ENCODE data around the gene ASB6.
"Not testable (repeated sequence)": the region's sequence is repeated elsewhere in the genome, so short reads cannot be mapped to it uniquely, and the experiment has no call there.

ASB6 gene

DNA sequence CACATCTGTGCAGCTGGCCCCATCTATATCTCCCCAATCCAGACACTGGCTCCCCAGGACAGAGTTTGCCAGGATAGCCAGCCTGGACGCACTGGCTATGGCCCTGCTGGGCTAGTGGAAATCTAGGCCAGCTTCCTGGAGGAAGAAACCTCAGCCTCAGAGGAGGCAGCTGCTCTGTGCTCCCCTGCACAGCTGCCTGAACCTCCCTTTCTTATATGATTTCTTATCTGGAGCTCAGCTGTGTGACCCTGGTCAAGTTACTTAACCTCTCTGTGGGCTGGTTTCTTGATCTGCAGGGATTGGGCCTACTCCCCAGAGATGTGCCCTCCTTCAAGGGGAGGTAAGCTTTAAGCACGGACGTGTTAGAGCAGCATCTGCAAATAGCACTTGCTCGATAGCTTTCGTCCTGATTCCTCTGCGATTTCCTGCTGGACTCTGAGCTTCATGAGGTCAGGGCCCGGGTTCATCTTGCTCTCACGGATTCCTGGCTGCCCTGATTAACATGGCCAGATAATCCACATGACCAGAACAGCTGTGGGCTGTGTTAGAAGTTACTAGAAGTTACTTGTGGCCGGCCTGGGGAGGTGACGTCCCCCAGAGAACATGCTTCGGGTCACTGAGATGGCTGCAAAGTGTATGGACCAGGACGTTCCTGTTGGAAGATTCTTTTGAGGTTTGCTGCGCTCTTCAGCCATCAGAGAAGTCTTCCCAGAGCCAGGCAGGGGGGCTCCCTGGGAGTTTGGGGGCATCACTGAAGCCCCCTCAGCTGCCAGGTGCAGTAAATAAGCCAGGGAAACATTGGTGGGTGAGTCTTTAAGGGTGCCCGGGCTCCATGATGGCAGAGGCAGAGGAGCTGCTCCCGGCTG lies 35.6 kb downstream of the ASB6 start:
- no peak for DNase-seq (ENCODE audit: low read depth)

DNA sequence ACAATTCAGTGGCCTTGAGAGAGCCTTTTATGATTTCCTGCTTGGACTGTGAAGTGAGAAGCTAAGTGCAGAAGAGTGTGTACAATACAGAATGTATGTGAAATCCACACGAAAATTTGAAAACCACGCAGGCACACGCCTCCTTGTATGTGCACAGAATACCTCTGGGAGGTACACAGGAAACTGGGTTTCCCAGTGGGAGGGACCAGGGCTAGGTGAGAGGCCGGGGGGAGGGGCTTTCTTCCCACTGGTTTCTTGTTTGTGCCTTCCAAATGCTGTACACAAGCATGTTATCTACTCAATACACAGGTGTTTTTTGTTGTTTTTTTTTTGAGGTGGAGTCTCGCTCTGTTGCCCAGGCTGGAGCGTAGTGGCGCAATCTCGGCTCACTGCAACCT lies 37.2 kb downstream of the ASB6 start:
- DNase-seq (ENCODE audit: low read depth) = no peak

DNA sequence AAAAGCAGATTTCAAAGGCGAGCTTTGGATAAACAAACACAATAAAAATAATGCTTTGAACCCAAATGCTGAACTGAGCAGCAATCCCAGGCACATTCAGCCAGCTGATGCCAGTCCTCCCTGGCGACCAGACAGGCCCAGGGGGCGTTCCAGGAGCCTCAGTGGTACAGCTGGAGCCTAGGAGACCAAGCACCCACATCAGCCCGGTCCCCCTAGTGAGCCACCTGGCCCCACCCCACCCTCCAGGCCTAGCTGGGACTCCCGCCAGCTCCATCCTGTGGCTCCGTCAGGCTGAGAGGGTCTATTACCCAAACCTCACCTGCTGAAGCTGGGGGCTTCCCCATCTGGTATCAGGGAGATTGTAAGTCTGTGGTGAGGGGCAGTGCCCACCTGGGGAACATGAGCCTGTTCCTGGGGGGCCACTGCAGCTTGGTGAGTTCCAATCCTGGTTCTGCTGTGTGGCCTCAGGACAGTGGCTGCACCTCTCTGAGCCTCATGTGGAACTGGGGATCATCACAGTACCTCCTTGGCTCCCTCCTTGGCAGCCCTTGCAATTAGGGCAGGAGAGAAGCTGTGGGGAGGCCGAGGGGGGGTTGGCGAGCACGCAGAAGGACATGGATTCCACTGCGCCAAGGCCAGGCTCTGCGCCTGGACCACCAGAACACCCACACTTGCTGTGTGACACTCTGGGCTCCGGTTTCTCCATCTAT lies 37.7 kb downstream of the ASB6 start:
- no peak for DNase-seq (ENCODE audit: low read depth)

DNA sequence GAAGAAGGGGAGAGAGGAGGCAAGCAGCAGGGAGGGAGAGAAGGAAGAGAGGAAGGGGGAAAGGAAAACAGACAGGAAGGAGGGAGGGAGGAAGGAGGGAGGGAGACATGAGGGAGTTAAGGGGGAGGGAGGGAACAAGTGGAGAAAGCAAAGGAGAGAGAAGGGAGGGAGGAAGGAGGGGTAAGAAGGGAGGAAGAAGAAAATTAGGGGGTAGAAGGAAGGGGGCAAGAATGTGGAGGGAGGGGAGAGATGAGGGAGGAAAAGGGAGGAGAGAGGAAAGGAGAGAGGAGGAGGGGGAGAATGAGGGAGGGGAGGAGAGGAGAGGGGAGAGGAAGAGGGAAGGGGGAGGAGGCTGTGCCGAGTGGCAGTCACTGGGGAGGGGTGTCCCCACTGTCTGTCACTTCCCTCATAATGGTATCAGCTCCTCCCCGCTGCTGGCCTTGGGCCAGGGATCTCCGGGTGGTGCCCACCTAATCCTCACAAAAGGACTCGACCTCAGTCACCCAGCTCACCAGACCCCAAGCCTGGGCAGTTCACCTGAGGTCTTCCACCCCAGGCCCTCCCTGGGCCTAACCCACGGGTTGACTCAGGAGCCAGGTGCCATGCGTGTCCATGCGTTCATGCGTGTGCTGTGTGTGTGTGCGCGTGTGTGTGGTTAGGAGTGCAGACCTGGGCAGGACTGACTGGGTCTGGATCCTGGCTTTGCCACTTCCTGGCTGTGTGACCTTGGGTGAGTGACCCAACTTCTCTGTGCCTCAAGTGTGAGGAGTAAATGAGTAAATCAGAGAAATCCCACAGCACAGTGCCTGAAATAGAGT lies 39.1 kb downstream of the ASB6 start:
- DNase-seq (ENCODE audit: low read depth) = no peak

DNA sequence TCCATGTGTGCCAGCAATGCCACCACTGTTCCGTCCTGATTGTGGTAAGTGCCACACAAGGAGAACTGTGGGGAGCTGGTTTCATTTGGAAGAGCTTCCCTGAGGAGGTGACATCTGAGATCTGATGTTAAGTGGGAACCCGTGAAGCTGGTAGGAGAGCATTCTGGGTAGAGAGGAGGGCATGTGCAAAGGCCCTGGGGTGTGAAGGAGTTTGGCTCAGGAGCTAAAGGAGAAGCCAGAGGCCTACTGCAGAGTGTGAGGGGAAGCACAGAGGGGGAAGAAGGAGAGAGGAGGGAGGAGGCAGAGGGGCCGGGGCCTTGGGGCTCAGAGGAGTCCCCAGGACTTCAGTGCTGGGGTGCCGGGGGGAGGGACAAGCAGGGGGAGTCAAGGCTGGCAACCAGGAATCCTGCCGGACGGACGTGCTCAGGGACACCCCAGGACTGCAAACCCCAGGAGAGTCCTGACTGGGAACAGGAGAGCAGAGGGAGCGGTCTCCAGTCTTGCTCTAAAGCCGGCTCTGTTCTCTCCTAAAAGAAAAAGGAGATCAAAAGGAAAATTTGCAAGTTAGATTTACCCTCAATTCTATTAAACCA lies 40.8 kb downstream of the ASB6 start:
- DNase-seq (ENCODE audit: low read depth) = no peak

DNA sequence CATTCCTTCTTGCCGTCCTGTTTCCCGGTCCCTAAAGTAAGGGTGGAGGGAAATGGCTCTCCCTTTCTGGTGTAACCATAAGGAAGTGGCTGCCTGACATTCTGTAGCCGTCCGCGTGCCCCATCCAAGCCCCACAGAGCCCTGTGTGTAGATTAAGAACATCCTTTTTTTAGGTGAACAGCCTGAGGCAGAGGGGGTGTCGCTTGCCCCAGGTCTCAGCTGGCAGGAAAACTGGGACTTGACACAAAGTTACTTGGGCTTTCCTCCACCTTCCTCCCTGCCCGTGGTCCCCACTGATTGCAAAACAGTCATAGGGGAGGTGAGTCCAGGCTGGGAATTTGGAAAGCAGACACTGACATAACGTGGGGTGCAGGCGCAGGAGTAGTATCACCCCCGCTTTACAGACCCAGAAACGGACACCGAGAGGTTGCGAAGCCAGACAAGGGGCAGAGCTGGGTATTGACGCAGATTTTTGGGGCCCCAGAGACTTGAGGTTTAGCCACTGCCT lies 43.8 kb downstream of the ASB6 start:
- no peak for DNase-seq (ENCODE audit: low read depth)

DNA sequence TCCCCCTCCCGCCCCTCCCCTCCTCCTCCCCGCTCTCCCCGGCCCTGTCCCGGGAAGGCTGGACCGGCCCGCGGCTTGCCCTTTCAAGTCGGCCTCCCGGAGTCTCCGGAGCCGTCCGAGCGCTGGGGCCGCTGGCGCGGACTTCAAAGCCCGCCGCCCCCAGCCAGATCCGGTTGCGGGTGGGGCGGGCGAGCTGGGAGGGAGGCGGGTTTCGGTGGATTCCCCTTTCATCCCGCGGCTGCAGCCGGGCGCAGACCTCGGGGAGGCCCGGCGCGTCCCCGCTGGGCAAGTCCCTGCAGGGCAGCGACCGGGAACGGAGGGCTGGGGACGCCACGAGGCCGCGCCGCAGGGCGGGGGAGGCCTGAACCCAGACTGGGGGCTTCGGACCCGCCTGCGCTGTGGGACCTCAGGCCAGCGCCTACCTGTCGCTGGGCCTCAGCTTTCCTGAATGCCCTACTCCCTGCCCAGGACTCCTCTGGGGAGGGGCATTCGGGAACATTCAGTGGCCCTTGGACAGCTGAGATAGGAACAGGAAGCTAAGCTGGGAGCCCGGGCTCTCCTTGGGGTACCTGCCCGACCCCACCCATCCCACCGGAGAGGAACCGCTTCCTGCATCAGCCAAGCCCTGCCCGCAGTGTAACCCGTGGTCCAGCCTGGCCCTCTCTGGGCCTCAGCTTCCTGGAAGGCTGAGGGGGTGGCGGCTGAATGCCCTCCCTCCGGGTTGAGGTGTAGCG lies 44.4 kb downstream of the ASB6 start:
- no peak for DNase-seq (ENCODE audit: low read depth)

DNA sequence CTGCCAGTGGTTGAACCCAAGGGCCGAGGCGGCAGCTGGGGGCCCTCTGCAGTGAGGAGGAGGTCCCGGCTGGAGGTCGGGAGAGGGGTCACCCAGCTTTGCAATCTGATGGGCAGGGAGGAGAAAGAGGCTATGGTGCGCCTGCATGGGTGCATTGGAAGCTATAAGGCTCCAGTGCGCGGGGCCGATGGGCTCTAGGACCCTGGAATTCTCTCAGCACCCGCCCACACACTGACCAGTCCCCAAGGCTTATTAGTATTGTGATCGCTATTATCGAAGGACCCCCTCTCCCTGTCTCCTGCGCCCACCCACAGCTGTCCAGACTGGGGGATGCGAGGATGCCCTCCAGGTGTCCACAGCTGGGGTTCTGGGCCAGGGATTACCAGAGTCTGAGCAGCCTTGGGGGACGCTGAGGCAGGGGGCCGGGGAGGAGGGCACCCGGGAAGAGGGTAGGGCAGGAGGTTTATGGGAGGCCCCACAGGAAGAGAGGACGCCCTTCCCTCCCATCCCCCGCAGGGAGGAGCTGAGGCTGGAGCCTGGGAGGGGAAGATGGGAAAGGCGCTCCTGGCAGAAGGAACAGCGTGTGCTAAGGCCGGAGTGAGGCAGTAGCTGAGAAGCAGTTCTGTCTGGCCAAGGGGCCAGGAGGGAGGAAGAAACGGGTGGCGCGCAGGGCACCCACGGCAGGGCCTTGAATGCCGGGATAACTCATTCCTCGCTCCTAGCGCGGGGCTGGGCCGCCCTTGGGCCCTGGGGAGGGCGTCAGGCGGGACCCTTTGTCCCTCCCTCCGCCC lies 45.2 kb downstream of the ASB6 start:
- DNase-seq (ENCODE audit: low read depth) = no peak

DNA sequence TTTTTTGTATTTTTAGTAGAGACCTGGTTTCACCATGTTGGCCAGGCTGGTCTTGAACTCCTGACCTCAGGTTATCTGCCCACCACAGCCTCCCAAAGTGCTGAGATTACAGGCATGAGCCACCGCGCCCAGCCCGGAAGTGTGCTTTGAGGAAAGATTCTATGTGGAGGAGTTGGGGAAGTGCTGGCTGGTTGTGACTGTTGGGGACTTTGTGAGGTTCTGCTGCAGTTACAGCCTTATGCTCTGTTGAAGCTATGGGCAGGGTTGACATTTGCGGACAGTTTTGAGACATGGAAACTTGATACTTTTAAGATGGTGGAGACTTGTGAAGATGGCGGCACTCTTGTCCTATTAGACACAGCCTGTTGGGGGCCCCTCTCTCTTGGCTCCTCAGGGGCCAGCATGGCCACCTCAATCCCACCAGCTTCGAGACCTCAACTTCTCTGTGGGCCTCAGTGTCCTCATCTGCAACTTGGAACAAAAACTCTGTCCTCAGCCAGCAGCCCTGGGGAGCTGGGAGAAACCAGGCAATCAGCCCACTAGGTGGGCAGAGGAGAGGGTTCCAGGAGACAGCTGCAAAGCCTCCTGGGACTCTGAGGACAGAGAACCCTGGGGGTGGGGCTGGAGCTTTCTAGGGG lies 45.9 kb downstream of the ASB6 start:
- no peak for DNase-seq (ENCODE audit: low read depth)

DNA sequence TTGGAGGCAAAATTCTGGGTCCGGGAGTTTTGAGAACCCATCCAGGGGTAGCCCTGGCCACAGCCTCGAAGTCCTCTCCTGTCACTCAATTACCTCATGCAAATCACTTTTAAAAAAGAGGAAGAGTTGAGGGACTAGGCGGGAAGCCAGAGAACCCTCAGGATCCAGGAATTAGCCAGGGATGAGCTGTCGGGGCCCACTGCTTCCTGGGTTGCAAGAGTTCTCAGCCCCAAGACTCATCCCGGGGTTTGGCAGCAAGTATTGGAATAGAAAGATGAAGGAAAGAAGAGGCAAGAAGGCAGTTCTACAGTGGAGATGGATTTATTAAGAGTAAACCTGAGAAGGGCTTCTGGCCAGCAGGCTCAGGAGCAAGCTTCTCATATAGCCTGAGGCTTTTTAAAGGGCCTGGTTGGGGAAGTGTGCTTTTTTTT lies 46.6 kb downstream of the ASB6 start:
- DNase-seq (ENCODE audit: low read depth) = no peak

DNA sequence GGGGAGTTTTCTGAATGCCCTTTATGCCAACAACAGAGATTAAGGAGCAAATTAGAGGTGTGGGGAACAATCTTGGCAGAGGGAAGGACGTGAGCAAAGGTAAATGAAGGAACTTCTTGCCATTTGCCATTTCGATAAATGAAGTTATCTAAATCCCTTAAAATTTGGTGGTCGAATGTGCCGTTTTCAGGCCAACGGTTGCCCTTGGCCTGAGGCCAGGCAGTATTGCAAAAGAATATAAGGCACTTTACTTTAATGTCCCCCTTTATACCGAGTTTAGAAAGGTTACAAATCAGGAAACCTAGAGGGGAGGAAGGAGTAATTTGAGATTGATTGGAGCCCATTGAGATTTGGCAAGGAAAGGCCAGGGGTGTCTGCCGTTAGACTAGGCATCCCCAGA lies 47.3 kb downstream of the ASB6 start:
- DNase-seq (ENCODE audit: low read depth) = no peak

DNA sequence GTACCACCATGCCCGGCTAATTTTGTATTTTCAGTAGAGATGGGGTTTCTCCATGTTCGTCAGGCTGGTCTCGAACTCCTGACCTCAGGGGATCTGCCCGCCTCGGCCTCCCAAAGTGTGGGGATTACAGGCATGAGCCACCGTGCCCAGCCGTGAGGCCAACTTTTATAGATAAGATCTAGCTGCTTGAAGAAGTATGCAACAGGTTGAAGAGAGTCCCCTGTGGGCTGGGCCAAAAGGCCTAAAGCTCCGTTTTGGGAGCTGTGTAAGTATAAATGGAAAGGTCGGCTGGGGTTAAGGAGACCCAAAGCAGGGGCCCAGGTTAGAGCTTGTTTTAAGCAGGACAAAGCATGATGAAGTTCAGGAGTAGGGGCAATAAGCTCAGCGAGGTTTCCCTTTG lies 49.2 kb downstream of the ASB6 start:
- not testable (repeated sequence) for DNase-seq (ENCODE audit: low read depth)

DNA sequence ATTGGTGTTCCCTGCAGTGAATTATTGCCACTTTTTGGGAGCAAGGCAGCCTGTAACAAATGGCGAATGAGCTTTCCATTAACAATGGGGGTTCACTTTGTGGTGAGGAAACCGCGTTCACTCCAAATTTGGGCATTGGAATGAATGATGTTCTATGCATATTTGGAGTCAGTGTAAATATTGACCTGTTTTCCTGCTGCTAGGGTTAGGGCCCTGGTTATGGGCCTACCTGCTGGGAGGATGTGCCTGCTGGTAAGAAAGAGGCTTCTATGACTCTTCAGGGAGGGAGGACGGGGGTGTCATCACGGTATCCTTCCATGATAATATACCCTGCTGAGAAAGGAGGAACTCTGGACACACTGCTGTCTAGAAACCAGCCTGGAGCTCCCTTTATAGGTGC lies 50.0 kb downstream of the ASB6 start:
- no peak for DNase-seq (ENCODE audit: low read depth)

DNA sequence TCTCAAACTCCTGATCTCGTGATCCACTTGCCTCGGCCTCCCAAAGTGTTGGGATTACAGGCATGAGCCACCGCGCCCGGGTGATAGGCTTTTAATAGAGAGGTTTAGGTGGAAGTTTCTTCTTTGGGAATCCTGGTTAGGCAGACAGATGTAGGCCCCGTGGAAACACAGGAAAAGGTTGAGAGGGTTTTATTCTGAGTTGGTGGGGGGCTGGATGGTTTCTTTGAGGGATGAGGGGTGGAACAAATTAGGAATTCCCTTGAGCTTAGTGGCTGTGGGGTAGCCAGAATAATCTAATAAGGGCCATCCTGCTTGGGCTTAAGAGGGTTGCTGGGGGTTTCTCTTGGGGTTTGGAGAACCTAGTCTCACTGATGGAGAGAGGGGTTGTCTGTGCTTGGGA lies 51.5 kb downstream of the ASB6 start:
- no peak for DNase-seq (ENCODE audit: low read depth)

DNA sequence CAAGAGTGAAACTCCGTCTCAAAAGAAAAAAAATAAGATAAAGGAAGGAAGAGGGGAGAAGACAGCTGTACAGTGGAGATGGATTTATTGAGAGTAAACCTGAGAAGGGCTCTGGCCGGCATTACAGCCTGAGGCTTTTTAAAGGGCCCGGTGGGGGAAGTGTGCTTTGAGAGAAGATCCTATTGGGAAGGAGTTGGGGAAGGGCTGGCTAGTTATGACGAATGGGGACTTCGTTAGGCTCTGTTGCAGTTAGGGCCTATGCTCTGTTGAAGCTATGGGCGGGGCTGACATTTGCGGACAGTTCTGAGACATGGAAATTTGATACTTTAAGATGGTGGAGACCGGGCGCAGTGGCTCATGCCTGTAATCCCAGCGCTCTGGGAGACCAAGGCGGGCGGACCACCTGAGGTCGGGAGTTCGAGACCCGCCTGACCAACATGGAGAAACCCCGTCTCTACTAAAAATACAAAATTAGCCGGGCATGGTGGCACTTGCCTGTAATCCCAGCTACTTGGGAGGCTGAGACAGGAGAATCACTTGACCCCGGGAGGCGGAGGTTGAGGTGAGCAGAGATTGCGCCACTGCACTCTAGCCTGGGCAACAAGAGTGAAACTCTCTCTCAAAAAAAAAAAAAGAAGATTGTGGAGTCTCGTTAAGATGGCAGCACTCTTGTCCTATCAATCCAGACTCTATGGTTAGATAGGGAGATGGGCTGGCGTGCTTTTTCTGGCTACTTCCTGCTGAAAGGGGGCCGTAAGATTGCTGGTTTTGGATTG lies 54.3 kb downstream of the ASB6 start:
- DNase-seq (ENCODE audit: low read depth) = no peak

DNA sequence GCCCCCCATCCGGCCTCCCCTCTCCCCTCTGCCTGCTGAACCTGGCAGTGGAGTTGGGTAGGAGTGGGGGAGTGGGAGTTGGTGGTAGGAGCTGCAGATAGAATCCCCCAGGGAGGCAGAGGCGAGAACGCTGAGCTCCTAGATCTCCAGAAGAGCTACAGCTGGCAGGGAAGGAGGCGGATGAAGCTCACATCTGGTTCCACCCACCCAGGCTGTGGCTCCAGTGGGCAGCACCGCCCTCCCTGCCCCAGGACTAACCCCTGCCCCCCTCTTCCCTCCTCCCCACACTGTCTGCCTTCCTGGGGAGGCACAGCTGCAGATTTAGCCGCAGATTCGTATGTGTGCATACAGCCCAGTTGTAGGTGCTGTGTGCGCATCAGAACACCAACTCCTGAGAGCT lies 55.3 kb downstream of the ASB6 start:
- DNase-seq (ENCODE audit: low read depth) = no peak

DNA sequence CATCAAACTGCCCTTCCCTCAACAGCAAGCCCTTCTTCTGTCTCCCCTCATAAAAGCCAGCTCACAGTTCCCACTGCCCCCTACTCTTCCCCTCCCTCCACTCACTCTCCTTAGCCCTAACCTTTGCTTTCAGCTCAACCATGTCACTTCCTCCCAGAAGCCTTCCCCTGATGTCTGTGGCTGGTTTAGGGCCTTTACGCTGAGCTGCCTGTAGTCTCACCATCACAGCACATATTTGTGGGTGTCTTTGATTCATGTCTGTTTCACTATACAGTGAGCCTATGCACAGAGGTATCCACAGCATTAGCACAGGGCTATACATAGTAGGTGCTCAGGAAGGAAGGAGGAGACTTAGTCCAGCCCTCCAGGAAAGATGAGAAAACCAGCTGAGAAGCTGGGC lies 55.7 kb downstream of the ASB6 start:
- no peak for DNase-seq (ENCODE audit: low read depth)

DNA sequence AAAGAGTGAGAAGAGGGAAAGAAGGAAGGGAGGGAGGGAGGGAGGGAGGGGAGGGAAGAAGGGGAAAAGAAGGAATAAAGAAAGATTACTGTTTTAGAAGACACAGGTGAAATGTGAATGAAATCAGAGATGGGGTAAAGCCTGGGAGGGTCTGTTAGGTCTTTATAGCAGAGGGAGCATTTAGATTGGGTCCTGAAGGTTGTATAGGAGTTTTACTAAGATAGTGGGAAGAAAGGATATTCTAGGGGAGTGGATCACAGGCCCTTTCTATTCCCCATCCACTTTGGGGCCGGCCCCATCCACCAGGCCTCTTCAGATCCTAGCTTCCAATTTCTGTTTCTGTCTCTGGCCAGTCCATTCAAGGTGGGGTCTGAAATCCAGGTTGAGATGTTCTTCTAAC lies 56.6 kb downstream of the ASB6 start:
- DNase-seq (ENCODE audit: low read depth) = no peak
